ENCODE measurements around the gene CCDC152. TPM values are rescaled to one million over a fixed set of nuclear protein-coding genes. Genes with fewer than 3 reads are reported as not detected.
A peak's percentile ranks its signal among the peaks of the same experiment; 100 is the strongest.

The CCDC152 gene
- total and polyA plus RNA-seq, 2 of the 13 experiments (the other 11 are each of a cell fraction or from before 2014, with no cell fraction given), result 0.20 to 0.36 TPM

DNA sequence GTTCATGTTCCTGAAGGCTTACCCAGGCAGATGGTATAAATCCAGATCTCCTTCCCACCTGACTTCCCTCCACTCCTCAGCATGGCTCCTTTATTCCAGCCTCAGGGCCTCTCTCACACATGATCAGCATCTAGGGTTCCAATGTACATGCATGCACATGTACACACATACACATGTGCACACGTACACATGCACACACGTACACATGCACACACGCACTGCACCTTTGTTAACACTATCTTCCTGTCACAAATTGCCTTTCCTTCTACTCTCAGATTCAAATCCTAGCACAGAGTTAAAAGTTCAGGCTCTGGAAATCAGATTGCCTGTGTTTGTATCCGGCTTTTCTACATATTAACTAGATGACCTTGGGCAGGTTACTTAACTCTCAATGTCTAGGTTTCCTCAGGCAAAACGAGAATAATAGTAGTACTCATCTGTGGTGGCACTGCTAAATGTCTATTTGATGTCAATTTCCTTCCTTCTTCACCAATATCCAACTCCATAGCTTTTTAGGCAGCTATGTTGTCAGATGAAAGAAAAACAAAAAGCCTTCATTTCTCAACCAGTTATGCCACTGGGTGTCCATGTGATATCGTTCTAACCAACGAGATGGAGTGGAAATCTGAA lies 67.8 kb downstream of the CCDC152 start (continued):
- TF ChIP-seq, protein P1, sequence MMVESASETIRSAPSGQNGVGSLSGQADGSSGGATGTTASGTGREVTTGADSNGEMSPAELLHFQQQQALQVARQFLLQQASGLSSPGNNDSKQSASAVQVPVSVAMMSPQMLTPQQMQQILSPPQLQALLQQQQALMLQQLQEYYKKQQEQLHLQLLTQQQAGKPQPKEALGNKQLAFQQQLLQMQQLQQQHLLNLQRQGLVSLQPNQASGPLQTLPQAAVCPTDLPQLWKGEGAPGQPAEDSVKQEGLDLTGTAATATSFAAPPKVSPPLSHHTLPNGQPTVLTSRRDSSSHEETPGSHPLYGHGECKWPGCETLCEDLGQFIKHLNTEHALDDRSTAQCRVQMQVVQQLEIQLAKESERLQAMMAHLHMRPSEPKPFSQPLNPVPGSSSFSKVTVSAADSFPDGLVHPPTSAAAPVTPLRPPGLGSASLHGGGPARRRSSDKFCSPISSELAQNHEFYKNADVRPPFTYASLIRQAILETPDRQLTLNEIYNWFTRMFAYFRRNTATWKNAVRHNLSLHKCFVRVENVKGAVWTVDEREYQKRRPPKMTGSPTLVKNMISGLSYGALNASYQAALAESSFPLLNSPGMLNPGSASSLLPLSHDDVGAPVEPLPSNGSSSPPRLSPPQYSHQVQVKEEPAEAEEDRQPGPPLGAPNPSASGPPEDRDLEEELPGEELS (CRISPR knock-in tag; IDR thresholded peaks at IDR 0.05), result peak; percentile 84
- peak; percentile 60; the same call in 1 of the 2 replicates for TF ChIP-seq SIX1 (CRISPR knock-in tag; IDR thresholded peaks at IDR 0.05; ENCODE audit: borderline replicate concordance)
- TF ChIP-seq ISL2 (CRISPR knock-in tag; IDR thresholded peaks at IDR 0.05), result peak; percentile 85
- TF ChIP-seq CEBPG (CRISPR knock-in tag; IDR thresholded peaks at IDR 0.05), result peak; percentile 85
- no peak for TF ChIP-seq ZBTB42 (CRISPR knock-in tag; IDR thresholded peaks at IDR 0.05)
- TF ChIP-seq ZNF124 (CRISPR knock-in tag; IDR thresholded peaks at IDR 0.05), result peak; percentile 89
- TF ChIP-seq ZNF775 (CRISPR knock-in tag; IDR thresholded peaks at IDR 0.05; ENCODE audit: borderline replicate concordance), result no peak
- 0 out of 2 replicates have a peak, but pooled peaks have one; percentile 60 for TF ChIP-seq ELF4 (CRISPR knock-in tag; IDR thresholded peaks at IDR 0.05; ENCODE audit: borderline replicate concordance)
- TF ChIP-seq, protein P2, sequence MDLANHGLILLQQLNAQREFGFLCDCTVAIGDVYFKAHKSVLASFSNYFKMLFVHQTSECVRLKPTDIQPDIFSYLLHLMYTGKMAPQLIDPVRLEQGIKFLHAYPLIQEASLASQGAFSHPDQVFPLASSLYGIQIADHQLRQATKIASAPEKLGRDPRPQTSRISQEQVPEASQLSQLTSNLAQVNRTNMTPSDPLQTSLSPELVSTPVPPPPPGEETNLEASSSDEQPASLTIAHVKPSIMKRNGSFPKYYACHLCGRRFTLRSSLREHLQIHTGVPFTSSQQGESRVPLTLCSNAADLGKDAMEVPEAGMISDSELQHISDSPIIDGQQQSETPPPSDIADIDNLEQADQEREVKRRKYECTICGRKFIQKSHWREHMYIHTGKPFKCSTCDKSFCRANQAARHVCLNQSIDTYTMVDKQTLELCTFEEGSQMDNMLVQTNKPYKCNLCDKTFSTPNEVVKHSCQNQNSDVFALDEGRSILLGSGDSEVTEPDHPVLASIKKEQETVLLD (CRISPR knock-in tag; IDR thresholded peaks at IDR 0.05; ENCODE audit: low read depth), result 0 out of 2 replicates have a peak, but pooled peaks have one; percentile 16
- TF ChIP-seq POLR2A (IDR thresholded peaks at IDR 0.05; ENCODE audit: insufficient read depth in 1 of 2, low read depth in 2 of 2, low read length in 2 of 2), result peak; percentile 22 to 75; a peak in 2 of 4 replicates
- TF ChIP-seq, protein P3, sequence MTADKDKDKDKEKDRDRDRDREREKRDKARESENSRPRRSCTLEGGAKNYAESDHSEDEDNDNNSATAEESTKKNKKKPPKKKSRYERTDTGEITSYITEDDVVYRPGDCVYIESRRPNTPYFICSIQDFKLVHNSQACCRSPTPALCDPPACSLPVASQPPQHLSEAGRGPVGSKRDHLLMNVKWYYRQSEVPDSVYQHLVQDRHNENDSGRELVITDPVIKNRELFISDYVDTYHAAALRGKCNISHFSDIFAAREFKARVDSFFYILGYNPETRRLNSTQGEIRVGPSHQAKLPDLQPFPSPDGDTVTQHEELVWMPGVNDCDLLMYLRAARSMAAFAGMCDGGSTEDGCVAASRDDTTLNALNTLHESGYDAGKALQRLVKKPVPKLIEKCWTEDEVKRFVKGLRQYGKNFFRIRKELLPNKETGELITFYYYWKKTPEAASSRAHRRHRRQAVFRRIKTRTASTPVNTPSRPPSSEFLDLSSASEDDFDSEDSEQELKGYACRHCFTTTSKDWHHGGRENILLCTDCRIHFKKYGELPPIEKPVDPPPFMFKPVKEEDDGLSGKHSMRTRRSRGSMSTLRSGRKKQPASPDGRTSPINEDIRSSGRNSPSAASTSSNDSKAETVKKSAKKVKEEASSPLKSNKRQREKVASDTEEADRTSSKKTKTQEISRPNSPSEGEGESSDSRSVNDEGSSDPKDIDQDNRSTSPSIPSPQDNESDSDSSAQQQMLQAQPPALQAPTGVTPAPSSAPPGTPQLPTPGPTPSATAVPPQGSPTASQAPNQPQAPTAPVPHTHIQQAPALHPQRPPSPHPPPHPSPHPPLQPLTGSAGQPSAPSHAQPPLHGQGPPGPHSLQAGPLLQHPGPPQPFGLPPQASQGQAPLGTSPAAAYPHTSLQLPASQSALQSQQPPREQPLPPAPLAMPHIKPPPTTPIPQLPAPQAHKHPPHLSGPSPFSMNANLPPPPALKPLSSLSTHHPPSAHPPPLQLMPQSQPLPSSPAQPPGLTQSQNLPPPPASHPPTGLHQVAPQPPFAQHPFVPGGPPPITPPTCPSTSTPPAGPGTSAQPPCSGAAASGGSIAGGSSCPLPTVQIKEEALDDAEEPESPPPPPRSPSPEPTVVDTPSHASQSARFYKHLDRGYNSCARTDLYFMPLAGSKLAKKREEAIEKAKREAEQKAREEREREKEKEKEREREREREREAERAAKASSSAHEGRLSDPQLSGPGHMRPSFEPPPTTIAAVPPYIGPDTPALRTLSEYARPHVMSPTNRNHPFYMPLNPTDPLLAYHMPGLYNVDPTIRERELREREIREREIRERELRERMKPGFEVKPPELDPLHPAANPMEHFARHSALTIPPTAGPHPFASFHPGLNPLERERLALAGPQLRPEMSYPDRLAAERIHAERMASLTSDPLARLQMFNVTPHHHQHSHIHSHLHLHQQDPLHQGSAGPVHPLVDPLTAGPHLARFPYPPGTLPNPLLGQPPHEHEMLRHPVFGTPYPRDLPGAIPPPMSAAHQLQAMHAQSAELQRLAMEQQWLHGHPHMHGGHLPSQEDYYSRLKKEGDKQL (CRISPR knock-in tag; IDR thresholded peaks at IDR 0.05; ENCODE audit: low read depth), result no peak
- no peak for TF ChIP-seq PTBP1 (IDR thresholded peaks at IDR 0.05; ENCODE audit: low read depth, low read length, poor library complexity, severe bottlenecking)
- peak; percentile 74 for TF ChIP-seq HDAC1 (CRISPR knock-in tag; IDR thresholded peaks at IDR 0.05)
- TF ChIP-seq ZNF788 (CRISPR knock-in tag; IDR thresholded peaks at IDR 0.05; ENCODE audit: borderline replicate concordance), result peak; percentile 55; the same call in 1 of the 2 replicates
- no peak for TF ChIP-seq ZNF619 (CRISPR knock-in tag; IDR thresholded peaks at IDR 0.05)
- TF ChIP-seq ZNF263 (CRISPR knock-in tag; IDR thresholded peaks at IDR 0.05), result no peak
- TF ChIP-seq ZNF878 (CRISPR knock-in tag; IDR thresholded peaks at IDR 0.05), result peak; percentile 76; the same call in 1 of the 2 replicates
- no peak for TF ChIP-seq ZNF660 (CRISPR knock-in tag; IDR thresholded peaks at IDR 0.05; ENCODE audit: borderline replicate concordance, low read depth)
- TF ChIP-seq HNRNPL (IDR thresholded peaks at IDR 0.05; ENCODE audit: low read depth, low read length), result no peak
- TF ChIP-seq NAIF1 (CRISPR knock-in tag; IDR thresholded peaks at IDR 0.05; ENCODE audit: borderline replicate concordance), result peak; percentile 55; the same call in 1 of the 2 replicates

Measured in HepG2 (cell line).